ENCODE results near the gene EBLN1. TPM values are rescaled to one million over a fixed set of nuclear protein-coding genes. Genes with fewer than 3 reads are reported as not detected.

Gene EBLN1
- total and polyA plus RNA-seq, 9 of the 15 experiments (the other 6 are each of a cell fraction or from before 2014, with no cell fraction given): 0.06 to 3.1 (median 0.80) TPM

DNA sequence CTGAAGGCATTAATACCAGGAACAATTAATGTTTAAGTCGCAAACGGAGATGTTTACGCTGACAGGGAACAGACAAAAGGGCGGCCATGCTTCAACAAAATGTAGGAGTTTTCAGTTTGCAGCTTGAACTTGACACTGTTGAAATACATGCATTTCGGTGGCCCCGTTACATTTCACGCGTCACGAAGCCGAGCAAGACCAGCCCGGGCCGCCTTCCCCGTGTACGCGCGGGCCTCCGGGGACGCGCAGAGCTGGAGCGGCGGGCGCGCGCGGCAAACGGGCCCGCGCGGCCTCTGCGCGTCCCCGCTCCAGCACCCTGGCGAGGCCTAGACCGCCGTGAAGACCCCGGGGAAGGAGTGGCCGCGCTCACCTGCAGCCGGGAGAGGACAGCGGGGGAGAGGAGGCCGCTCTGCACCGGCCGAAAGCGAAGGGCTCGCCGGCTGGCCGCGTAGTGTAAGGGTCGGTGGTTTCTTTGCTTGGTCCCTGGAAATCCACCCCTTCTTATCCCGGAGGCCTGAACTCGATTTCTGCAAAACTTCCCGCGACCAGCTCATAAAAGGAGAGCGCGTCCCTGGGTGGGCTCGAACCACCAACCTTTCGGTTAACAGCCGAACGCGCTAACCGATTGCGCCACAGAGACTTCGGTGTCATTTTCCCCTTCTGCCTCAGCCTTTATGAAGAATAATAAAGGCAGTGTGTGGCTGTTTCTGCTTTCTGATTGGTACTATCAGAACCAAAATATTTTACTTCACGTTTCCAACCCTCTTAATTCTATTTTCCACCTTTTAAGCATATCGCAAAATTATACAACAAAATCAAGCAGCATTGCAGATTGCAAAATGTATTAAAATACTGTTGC lies 11.4 kb upstream of the EBLN1 start (continued):
- TF ChIP-seq MCM5 (IDR thresholded peaks at IDR 0.05; ENCODE audit: low read depth): no peak
- TF ChIP-seq HOXB6 (CRISPR knock-in tag; IDR thresholded peaks at IDR 0.05; ENCODE audit: borderline replicate concordance): no peak
- TF ChIP-seq GABPB2 (CRISPR knock-in tag; conservative IDR thresholded peaks at IDR 0.05): no peak
- TF ChIP-seq ZNF696 (CRISPR knock-in tag; conservative IDR thresholded peaks at IDR 0.05): no peak
- no peak; the same call in 1 of the 2 replicates for TF ChIP-seq BCOR (IDR thresholded peaks at IDR 0.05)
- no peak; the same call in 1 of the 2 replicates for TF ChIP-seq NR2F6 (CRISPR knock-in tag; IDR thresholded peaks at IDR 0.05)
- peak; percentile 30; the same call in 1 of the 2 replicates for TF ChIP-seq NR2C1 (IDR thresholded peaks at IDR 0.05)
- TF ChIP-seq NR2C1 (tag; IDR thresholded peaks at IDR 0.05): peak; percentile 27; the same call in 1 of the 2 replicates
- TF ChIP-seq, protein P1, sequence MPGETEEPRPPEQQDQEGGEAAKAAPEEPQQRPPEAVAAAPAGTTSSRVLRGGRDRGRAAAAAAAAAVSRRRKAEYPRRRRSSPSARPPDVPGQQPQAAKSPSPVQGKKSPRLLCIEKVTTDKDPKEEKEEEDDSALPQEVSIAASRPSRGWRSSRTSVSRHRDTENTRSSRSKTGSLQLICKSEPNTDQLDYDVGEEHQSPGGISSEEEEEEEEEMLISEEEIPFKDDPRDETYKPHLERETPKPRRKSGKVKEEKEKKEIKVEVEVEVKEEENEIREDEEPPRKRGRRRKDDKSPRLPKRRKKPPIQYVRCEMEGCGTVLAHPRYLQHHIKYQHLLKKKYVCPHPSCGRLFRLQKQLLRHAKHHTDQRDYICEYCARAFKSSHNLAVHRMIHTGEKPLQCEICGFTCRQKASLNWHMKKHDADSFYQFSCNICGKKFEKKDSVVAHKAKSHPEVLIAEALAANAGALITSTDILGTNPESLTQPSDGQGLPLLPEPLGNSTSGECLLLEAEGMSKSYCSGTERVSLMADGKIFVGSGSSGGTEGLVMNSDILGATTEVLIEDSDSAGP (CRISPR knock-in tag; IDR thresholded peaks at IDR 0.05): peak; percentile 37; the same call in 1 of the 2 replicates
- peak; percentile 63; the same call in 1 of the 2 replicates for TF ChIP-seq HIVEP1 (CRISPR knock-in tag; IDR thresholded peaks at IDR 0.05)
- TF ChIP-seq PRPF4 (IDR thresholded peaks at IDR 0.05; ENCODE audit: insufficient read depth, low read depth, low read length, poor library complexity, severe bottlenecking): no peak
- TF ChIP-seq ZNF133 (CRISPR knock-in tag; IDR thresholded peaks at IDR 0.05): no peak
- no peak for TF ChIP-seq ZNF140 (CRISPR knock-in tag; IDR thresholded peaks at IDR 0.05)
- TF ChIP-seq, protein P2, sequence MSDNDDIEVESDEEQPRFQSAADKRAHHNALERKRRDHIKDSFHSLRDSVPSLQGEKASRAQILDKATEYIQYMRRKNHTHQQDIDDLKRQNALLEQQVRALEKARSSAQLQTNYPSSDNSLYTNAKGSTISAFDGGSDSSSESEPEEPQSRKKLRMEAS (CRISPR knock-in tag; IDR thresholded peaks at IDR 0.05): peak; percentile 34; the same call in 1 of the 2 replicates
- TF ChIP-seq KDM1A (IDR thresholded peaks at IDR 0.05): no peak
- peak; percentile 76; the same call in 1 of the 2 replicates for TF ChIP-seq GABPB1 (CRISPR knock-in tag; IDR thresholded peaks at IDR 0.05)
- no peak for TF ChIP-seq TCF7 (IDR thresholded peaks at IDR 0.05; ENCODE audit: borderline replicate concordance)
- peak; percentile 16 for TF ChIP-seq ZFP36 (IDR thresholded peaks at IDR 0.05; ENCODE audit: low read depth, low read length, partially characterized antibody)
- peak; percentile 70; the same call in 1 of the 2 replicates for TF ChIP-seq CREM (IDR thresholded peaks at IDR 0.05; ENCODE audit: low read depth)
- no peak for TF ChIP-seq DNMT1 (IDR thresholded peaks at IDR 0.05)
- 0 out of 2 replicates have a peak, but pooled peaks have one; percentile 37 for TF ChIP-seq ZNF239 (CRISPR knock-in tag; IDR thresholded peaks at IDR 0.05)
- TF ChIP-seq NFRKB (IDR thresholded peaks at IDR 0.05; ENCODE audit: low read depth): no peak
- peak; percentile 83 for TF ChIP-seq ZNF311 (CRISPR knock-in tag; IDR thresholded peaks at IDR 0.05)
- TF ChIP-seq, protein P3, sequence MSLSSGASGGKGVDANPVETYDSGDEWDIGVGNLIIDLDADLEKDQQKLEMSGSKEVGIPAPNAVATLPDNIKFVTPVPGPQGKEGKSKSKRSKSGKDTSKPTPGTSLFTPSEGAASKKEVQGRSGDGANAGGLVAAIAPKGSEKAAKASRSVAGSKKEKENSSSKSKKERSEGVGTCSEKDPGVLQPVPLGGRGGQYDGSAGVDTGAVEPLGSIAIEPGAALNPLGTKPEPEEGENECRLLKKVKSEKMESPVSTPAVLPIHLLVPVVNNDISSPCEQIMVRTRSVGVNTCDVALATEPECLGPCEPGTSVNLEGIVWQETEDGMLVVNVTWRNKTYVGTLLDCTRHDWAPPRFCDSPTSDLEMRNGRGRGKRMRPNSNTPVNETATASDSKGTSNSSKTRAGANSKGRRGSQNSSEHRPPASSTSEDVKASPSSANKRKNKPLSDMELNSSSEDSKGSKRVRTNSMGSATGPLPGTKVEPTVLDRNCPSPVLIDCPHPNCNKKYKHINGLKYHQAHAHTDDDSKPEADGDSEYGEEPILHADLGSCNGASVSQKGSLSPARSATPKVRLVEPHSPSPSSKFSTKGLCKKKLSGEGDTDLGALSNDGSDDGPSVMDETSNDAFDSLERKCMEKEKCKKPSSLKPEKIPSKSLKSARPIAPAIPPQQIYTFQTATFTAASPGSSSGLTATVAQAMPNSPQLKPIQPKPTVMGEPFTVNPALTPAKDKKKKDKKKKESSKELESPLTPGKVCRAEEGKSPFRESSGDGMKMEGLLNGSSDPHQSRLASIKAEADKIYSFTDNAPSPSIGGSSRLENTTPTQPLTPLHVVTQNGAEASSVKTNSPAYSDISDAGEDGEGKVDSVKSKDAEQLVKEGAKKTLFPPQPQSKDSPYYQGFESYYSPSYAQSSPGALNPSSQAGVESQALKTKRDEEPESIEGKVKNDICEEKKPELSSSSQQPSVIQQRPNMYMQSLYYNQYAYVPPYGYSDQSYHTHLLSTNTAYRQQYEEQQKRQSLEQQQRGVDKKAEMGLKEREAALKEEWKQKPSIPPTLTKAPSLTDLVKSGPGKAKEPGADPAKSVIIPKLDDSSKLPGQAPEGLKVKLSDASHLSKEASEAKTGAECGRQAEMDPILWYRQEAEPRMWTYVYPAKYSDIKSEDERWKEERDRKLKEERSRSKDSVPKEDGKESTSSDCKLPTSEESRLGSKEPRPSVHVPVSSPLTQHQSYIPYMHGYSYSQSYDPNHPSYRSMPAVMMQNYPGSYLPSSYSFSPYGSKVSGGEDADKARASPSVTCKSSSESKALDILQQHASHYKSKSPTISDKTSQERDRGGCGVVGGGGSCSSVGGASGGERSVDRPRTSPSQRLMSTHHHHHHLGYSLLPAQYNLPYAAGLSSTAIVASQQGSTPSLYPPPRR (CRISPR knock-in tag; IDR thresholded peaks at IDR 0.05; ENCODE audit: borderline replicate concordance): peak; percentile 85; the same call in 1 of the 2 replicates

All from K562 (cell line).